ENCODE measurements around the gene SETD4. TPM values are rescaled to one million over a fixed set of nuclear protein-coding genes. Genes with fewer than 3 reads are reported as not detected.

SETD4 gene
- total RNA-seq, 1 donor from 2014 or later, result 19.0 TPM

DNA sequence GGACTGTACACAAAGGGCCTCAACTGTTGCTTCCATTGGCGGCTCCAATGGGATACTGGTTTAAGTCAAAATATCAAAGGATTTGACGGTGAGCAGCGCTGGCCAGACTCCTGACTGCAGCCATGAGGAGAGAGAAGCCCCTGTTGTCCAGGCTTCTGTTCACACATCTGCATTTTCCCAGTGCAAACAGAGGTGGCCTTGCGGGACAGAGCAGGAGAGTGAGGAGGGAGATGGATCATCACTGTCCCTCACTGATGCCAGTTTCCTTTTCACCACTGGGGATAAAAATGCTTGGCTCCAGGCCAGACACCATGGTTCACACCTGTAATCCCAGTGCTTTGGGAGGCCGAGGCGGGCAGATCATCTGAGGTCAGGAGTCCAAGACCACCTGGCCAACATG lies 69.2 kb downstream of the SETD4 start:
- TF ChIP-seq, protein P1, sequence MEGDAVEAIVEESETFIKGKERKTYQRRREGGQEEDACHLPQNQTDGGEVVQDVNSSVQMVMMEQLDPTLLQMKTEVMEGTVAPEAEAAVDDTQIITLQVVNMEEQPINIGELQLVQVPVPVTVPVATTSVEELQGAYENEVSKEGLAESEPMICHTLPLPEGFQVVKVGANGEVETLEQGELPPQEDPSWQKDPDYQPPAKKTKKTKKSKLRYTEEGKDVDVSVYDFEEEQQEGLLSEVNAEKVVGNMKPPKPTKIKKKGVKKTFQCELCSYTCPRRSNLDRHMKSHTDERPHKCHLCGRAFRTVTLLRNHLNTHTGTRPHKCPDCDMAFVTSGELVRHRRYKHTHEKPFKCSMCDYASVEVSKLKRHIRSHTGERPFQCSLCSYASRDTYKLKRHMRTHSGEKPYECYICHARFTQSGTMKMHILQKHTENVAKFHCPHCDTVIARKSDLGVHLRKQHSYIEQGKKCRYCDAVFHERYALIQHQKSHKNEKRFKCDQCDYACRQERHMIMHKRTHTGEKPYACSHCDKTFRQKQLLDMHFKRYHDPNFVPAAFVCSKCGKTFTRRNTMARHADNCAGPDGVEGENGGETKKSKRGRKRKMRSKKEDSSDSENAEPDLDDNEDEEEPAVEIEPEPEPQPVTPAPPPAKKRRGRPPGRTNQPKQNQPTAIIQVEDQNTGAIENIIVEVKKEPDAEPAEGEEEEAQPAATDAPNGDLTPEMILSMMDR (IDR thresholded peaks at IDR 0.05), result no peak
- intact Hi-C loops (cut with DNase I), result no loop called here
- DNase-seq, result no peak
- Histone ChIP-seq H3K27ac (no peak overlapping the region), H3K27me3 (peaks cover 8% of the 10 kb centered on the region), H3K9me3 (no peaks in the 10 kb centered on the region), H3K4me3 (no peak overlapping the region), H3K4me1 (peaks cover 13% of the 10 kb centered on the region), H3K36me3 (no peaks in the 10 kb centered on the region)
- no peak for ATAC-seq

- Histone ChIP-seq H3K27ac (no peak overlapping the region), H3K4me3 (no peak overlapping the region), H3K27me3 (peaks cover 10% of the 10 kb centered on the region), H3K9me3 (no peaks in the 10 kb centered on the region), H3K36me3 (no peaks in the 10 kb centered on the region), H3K4me1 (peaks cover 13% of the 10 kb centered on the region)
- ATAC-seq (no peak), DNase-seq (no peak)
- TF ChIP-seq, protein P1 (IDR thresholded peaks at IDR 0.05), result no peak
- intact Hi-C loops (cut with DNase I), result no loop called here
Observed at GRCh38 chr21:35990609-35991008, 69.7 kb downstream of the SETD4 start.

GRCh38 chr21:35989138-35989735 lies 71.1 kb downstream of the SETD4 start:
- H3K27me3 ChIP-seq, result peaks cover 10% of the 10 kb centered on the region
- H3K36me3 ChIP-seq, result no peaks in the 10 kb centered on the region
- TF ChIP-seq, protein P1 (IDR thresholded peaks at IDR 0.05), result no peak
- ATAC-seq (peak; percentile 57), DNase-seq (no peak)
- H3K4me1 ChIP-seq, result peaks cover 13% of the 10 kb centered on the region
- no peak overlapping the region for H3K4me3 ChIP-seq
- intact Hi-C loops (cut with DNase I), result no loop called here
- H3K27ac ChIP-seq, result peak overlapping the region; percentile 48
- no peaks in the 10 kb centered on the region for H3K9me3 ChIP-seq

DNA sequence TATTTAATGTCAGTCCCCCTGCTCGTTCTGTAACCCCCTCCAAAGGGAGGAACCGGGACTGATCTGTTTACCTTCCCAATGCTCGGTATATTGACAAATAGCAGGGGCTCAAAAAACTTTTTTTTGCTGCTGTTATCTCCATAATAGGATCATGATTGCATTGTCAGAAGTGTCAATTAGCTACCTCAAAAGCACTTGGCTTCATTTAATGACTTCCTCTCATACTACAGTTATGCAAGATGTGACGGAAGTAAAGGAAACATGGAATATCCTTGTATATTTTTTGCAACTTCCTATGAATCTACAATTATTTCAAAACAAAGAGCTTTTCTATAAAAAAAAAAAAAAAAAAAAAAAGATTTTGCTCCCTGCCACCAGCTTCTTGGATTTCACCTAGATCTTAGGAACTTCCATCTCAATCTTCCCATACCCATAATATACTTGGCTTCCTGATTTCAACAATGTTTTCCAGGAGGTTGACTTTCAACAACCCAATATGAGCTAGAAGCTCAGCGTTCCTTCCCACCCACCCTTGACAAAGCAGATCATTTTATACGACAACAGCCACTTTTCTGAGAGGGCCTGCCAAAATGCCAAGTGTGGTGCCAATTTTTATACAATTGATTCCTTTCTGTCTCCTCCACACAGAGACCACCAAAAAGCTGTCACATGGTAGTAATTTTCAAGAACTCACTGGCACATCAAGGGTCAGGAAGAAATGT lies 71.7 kb downstream of the SETD4 start:
- TF ChIP-seq, protein P1 (IDR thresholded peaks at IDR 0.05), result no peak
- DNase-seq, result no peak
- H3K4me3 ChIP-seq, result no peak overlapping the region
- H3K9me3 ChIP-seq, result no peaks in the 10 kb centered on the region
- intact Hi-C loops (cut with DNase I), result no loop called here
- H3K27ac ChIP-seq, result peak overlapping the region; percentile 48
- no peaks in the 10 kb centered on the region for H3K36me3 ChIP-seq
- peaks cover 10% of the 10 kb centered on the region for H3K27me3 ChIP-seq
- no peak for ATAC-seq
- H3K4me1 ChIP-seq, result peaks cover 13% of the 10 kb centered on the region

DNA sequence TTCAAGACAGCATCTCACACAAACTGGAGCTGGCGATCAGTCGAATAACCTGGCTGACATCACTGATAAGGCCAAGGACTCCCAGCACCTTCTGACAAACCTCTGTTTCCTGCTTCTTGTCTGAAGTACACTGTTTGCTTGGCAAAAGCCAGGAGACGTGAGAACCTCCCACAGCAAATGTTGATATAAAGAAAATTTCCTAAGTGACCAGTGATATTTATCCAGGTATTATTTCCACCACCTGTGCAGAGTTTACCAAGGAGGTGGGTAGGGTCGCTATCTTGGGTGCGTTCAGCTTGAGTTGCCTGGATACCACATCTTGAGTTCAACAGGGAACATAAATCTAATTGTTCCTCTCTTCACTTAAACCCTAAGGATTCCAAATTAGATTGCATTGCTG lies 72.9 kb downstream of the SETD4 start:
- ATAC-seq (peak; percentile 78), DNase-seq (no peak)
- H3K4me3 ChIP-seq, result no peak overlapping the region
- peak overlapping the region; percentile 40 for H3K27ac ChIP-seq
- TF ChIP-seq, protein P1 (IDR thresholded peaks at IDR 0.05), result no peak
- intact Hi-C loops (cut with DNase I), result no loop called here
- peaks cover 13% of the 10 kb centered on the region for H3K4me1 ChIP-seq
- H3K9me3 ChIP-seq, result no peaks in the 10 kb centered on the region
- no peaks in the 10 kb centered on the region for H3K36me3 ChIP-seq
- H3K27me3 ChIP-seq, result peaks cover 10% of the 10 kb centered on the region
